Progenitor cell of endocrine pancreas (in vitro differentiated cells): ENCODE results near the gene ZNF26. TPM values are rescaled to one million over a fixed set of nuclear protein-coding genes. Genes with fewer than 3 reads are reported as not detected.
"Not testable (repeated sequence)": the region's sequence is repeated elsewhere in the genome, so short reads cannot be mapped to it uniquely, and the experiment has no call there.

Experiments used
- DNase-seq: peaks from one replicate; pipeline ENCODE4 v3.0.0; 2021; ENCODE audit warnings: low spot score; ENCODE audit not compliant: unreplicated experiment
- H3K27ac Mint-ChIP-seq: 2 replicates; pipeline ENCODE4 v1.8.0; 2021; ENCODE audit warnings: mild to moderate bottlenecking, moderate library complexity, mixed read lengths
- H3K27me3 Mint-ChIP-seq: 2 replicates; pipeline ENCODE4 v1.8.0; 2021; ENCODE audit warnings: mixed read lengths
- H3K36me3 Mint-ChIP-seq: 2 replicates; pipeline ENCODE4 v1.8.0; 2022; ENCODE audit warnings: mixed read lengths; ENCODE audit not compliant: insufficient read depth
- H3K4me1 Mint-ChIP-seq: 2 replicates; pipeline ENCODE4 v1.8.0; 2021; ENCODE audit warnings: low read depth, mixed read lengths
- H3K4me3 Mint-ChIP-seq: 2 replicates; pipeline ENCODE4 v1.8.0; 2021; ENCODE audit warnings: low read depth, mild to moderate bottlenecking, moderate library complexity, mixed read lengths
- H3K9me3 Mint-ChIP-seq: 2 replicates; pipeline ENCODE4 v1.8.0; 2021; ENCODE audit warnings: low read depth, mixed read lengths
- total RNA-seq: library from RNA; stranded (reverse); gene quantifications from 2 replicates; pipeline ENCODE4 v1.2.1, GENCODE V29; 2021
- TF ChIP-seq, protein P1 (sequence below): fragments of 200-600 bp; sonication (generic); IDR thresholded peaks from one replicate; pipeline ENCODE4 v1.5.0; 2021; ENCODE audit warnings: antibody characterized with exemption, mild to moderate bottlenecking; ENCODE audit not compliant: unreplicated experiment

The ZNF26 gene
- total RNA-seq, 1 donor from 2014 or later = 12.9 TPM

DNA sequence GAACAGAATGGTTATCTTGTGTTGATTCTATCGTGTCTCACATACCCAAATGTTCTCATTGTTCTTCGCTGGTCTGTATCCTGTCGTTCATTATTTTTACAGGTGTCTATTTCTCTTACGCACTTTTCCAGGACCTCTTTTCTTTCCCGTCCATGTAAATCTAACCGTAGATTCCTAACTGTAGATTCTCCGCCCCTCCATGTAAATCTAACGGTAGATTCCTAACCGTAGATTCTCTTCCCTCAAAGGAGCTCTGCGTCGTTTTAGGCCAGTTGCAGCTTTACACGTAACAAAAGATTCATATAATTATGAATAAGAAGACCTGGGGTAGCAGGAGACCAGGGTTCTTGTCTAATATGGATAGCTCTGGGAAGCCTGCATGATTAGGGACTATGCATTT lies 20.4 kb upstream of the ZNF26 start:
- H3K27me3 Mint-ChIP-seq = no peaks in the 10 kb centered on the region
- peaks cover 25% of the 10 kb centered on the region for H3K36me3 Mint-ChIP-seq
- H3K4me3 Mint-ChIP-seq = no peak overlapping the region
- H3K4me1 Mint-ChIP-seq = no peaks in the 10 kb centered on the region
- no peak overlapping the region for H3K27ac Mint-ChIP-seq
- TF ChIP-seq, protein P1, sequence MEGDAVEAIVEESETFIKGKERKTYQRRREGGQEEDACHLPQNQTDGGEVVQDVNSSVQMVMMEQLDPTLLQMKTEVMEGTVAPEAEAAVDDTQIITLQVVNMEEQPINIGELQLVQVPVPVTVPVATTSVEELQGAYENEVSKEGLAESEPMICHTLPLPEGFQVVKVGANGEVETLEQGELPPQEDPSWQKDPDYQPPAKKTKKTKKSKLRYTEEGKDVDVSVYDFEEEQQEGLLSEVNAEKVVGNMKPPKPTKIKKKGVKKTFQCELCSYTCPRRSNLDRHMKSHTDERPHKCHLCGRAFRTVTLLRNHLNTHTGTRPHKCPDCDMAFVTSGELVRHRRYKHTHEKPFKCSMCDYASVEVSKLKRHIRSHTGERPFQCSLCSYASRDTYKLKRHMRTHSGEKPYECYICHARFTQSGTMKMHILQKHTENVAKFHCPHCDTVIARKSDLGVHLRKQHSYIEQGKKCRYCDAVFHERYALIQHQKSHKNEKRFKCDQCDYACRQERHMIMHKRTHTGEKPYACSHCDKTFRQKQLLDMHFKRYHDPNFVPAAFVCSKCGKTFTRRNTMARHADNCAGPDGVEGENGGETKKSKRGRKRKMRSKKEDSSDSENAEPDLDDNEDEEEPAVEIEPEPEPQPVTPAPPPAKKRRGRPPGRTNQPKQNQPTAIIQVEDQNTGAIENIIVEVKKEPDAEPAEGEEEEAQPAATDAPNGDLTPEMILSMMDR = no peak
- DNase-seq = no peak
- H3K9me3 Mint-ChIP-seq = peaks cover 28% of the 10 kb centered on the region

DNA sequence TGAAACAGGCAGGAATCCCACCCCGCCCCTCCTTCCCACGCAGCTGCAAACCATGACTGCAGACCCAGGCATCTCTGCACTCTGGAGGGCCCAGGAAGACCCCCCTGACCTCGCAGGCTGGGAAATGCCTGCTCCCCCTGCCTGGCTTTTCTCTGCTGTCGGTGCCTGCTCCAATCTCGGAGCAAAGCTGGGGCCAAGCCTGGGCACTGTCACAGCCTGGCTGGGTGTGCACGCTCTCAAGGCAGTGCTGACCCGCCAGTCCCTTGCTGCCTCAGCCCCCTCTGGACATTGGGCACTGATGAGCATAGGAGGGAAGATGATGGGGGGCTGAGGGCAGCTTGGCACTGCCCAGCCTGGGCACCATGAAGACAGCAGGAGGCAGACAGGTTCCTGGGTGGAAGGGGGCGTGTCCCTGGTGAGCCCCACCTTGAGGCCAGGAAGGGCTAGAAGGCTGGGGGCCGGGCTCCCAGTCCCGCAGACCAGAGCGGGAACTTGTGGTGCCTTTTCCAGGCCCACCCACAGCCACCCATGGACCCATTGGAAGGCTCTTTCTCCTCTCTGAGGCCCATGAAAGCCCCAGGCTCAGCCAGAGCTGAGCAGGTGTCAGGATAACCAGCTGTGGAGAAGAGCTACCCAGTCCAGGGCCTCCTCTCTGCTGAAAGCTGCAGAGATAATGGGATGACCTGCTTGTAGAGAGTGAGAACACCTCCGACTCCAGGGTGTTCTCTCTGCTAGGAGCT lies 19.3 kb upstream of the ZNF26 start:
- peaks cover 23% of the 10 kb centered on the region for H3K36me3 Mint-ChIP-seq
- TF ChIP-seq, protein P1 = no peak
- peaks cover 26% of the 10 kb centered on the region for H3K9me3 Mint-ChIP-seq

DNA sequence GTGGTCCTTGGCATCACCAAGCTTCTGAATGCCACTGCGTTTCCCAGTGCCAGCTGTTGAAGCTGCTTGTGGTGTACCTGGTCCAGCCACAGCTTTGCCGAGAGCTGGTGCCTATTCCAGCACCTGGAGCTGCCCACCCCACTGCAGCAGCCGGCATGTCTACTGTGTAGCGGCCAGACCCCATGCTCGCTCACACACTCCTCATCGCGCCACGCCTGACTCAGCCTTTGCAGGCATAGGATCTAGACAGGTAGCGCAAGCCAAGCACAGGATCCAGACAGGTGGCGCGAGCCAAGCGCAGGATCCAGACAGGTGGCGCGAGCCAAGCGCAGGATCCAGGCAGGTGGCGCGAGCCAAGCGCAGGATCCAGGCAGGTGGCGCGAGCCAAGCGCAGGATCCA lies 18.4 kb upstream of the ZNF26 start:
- no peak for DNase-seq
- Mint-ChIP-seq H3K9me3 (peaks cover 35% of the 10 kb centered on the region), H3K27me3 (no peaks in the 10 kb centered on the region), H3K36me3 (peaks cover 23% of the 10 kb centered on the region), H3K4me1 (no peaks in the 10 kb centered on the region), H3K4me3 (no peak overlapping the region), H3K27ac (no peak overlapping the region)
- TF ChIP-seq, protein P1 = no peak

More for the DNA sequence above, 19.3 kb upstream of the ZNF26 start:
- H3K27ac Mint-ChIP-seq = no peak overlapping the region
- no peaks in the 10 kb centered on the region for H3K4me1 Mint-ChIP-seq
- no peak overlapping the region for H3K4me3 Mint-ChIP-seq
- H3K27me3 Mint-ChIP-seq = no peaks in the 10 kb centered on the region
- no peak for DNase-seq

DNA sequence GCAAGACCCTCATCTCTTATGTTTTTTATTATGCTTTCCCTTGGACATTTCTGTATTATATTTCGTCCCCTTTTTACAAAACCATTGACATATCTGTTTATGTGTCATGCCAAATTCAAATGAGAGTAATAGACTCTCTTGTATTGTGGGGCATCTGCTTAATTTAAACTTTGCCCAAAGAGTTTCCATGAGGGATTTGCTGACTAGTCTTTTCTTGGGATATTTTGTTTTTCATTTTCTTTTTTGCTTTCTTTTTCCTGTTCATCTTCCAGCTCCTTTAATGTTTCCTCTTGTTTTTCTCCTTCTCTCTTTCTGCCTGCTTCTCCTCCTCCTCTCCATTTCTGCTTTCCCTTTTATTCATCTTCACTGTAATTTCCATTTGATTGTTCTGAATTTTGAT lies 13.8 kb upstream of the ZNF26 start:
- H3K9me3 Mint-ChIP-seq = peaks cover 47% of the 10 kb centered on the region
- no peak overlapping the region for H3K27ac Mint-ChIP-seq
- no peak for DNase-seq
- TF ChIP-seq, protein P1 = no peak
- H3K4me1 Mint-ChIP-seq = no peaks in the 10 kb centered on the region
- H3K36me3 Mint-ChIP-seq = peaks cover 10% of the 10 kb centered on the region
- H3K27me3 Mint-ChIP-seq = no peaks in the 10 kb centered on the region
- H3K4me3 Mint-ChIP-seq = no peak overlapping the region

DNA sequence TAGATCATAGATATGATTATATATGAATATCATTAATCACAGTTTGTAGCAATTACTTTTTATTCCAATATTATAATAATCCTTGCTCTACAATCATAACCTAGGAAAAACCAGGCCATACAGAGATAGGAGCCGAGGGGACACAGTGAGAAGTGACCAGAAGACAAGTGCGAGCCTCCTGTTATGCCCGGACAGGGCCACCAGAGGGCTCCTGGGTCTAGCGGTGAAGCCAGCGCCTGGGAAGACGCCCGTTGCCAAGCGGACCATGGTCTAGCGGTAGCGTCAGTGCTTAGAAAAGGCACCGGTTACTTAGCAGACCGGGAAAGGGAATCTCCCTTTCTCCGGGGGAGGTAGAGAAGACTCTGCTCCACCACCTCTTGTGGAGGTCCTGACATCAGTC lies 9.3 kb upstream of the ZNF26 start:
- not testable (repeated sequence) for H3K4me3 Mint-ChIP-seq, H3K27me3 Mint-ChIP-seq, H3K4me1 Mint-ChIP-seq, H3K36me3 Mint-ChIP-seq, DNase-seq, H3K27ac Mint-ChIP-seq
- H3K9me3 Mint-ChIP-seq = peaks cover 63% of the 10 kb centered on the region

DNA sequence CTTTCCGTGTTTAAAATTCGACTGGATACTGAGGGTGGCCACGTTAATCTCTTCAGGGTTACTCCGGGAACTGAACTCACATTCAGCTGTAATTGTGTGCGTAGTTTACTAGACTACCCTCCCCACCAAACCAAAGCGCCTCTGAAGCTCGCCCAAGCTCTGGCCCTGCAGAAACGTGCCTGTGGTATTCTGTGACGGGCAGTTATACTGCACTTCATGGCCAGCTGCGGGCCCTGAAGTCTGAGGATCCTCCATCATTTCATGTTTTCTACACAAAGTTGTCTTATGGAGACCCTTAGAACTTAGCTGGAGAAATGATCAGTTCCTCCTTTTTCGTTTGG lies 688 bp downstream of the ZNF26 start:
- H3K9me3 Mint-ChIP-seq = peaks cover 38% of the 10 kb centered on the region
- DNase-seq = no peak
- peak overlapping the region; percentile 91 for H3K4me3 Mint-ChIP-seq
- H3K27ac Mint-ChIP-seq = peak overlapping the region; percentile 86
- TF ChIP-seq, protein P1 = no peak
- H3K36me3 Mint-ChIP-seq = peaks cover 44% of the 10 kb centered on the region
- H3K27me3 Mint-ChIP-seq = no peaks in the 10 kb centered on the region
- peaks cover 11% of the 10 kb centered on the region for H3K4me1 Mint-ChIP-seq
